Measurements from ENCODE around the gene COL4A4. TPM values are rescaled to one million over a fixed set of nuclear protein-coding genes. Genes with fewer than 3 reads are reported as not detected.

COL4A4 gene
- total RNA-seq, 6 experiments from 2014 or later: 0.02 to 0.11 (median 0.03) TPM; not detected in 3

DNA sequence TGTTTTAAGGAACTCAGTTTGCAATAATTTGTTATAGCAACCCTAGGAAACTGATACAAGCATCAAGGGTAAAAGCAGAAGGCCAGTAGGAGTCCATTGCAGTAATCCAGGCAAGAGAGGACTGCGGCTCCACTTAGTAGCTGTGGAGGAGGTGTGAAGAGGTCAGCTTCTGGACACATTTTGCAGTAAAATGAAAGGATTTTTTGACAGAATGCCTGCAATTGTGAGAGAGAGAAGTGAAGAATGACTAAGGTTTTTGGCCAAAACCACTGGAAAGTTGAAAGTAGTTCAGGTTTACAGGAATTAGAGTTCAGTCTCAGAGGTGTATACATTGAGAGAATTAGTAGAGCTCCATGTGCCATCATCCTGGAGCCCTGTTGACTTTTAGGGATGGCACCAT lies 198.6 kb downstream of the COL4A4 start:
- H3K36me3 Mint-ChIP-seq (ENCODE audit: low read depth): no peaks in the 10 kb centered on the region
- H3K4me1 Mint-ChIP-seq (ENCODE audit: low read depth): peaks cover 31% of the 10 kb centered on the region
- H3K27me3 Mint-ChIP-seq (ENCODE audit: insufficient read depth): no peaks in the 10 kb centered on the region
- TF ChIP-seq, protein P1, sequence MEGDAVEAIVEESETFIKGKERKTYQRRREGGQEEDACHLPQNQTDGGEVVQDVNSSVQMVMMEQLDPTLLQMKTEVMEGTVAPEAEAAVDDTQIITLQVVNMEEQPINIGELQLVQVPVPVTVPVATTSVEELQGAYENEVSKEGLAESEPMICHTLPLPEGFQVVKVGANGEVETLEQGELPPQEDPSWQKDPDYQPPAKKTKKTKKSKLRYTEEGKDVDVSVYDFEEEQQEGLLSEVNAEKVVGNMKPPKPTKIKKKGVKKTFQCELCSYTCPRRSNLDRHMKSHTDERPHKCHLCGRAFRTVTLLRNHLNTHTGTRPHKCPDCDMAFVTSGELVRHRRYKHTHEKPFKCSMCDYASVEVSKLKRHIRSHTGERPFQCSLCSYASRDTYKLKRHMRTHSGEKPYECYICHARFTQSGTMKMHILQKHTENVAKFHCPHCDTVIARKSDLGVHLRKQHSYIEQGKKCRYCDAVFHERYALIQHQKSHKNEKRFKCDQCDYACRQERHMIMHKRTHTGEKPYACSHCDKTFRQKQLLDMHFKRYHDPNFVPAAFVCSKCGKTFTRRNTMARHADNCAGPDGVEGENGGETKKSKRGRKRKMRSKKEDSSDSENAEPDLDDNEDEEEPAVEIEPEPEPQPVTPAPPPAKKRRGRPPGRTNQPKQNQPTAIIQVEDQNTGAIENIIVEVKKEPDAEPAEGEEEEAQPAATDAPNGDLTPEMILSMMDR (IDR thresholded peaks at IDR 0.05): no peak
- H3K27ac Mint-ChIP-seq: no peak overlapping the region
- no peak for DNase-seq
- H3K4me3 Mint-ChIP-seq: no peak overlapping the region
- H3K9me3 Mint-ChIP-seq: peaks cover under 1% of the 10 kb centered on the region; the same call in 1 of the 2 replicates

DNA sequence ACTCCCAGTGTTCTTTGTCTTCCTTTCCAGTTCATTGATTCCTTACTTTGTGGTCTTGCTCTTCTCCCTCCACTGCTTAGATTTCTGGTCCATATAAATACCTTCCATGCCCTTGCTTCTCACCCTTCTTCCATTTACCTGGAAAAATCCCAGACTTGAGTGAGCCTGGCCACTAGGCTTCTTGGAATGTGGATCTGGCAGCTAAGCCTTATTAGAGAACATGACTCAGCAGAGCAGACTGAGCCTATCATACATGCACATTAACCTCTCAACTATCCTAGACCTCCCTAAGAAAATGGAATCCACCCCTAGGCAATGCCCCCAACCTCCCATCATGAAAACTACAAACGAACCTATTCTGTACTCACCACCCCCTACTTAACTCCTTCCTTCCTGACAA lies 200.5 kb downstream of the COL4A4 start:
- Mint-ChIP-seq H3K4me1 (ENCODE audit: low read depth) (peaks cover 13% of the 10 kb centered on the region), H3K27ac (no peak overlapping the region), H3K4me3 (no peak overlapping the region), H3K27me3 (ENCODE audit: insufficient read depth) (no peaks in the 10 kb centered on the region), H3K36me3 (ENCODE audit: low read depth) (peaks cover 8% of the 10 kb centered on the region), H3K9me3 (peaks cover 6% of the 10 kb centered on the region)
- DNase-seq: peak; percentile 75
- TF ChIP-seq, protein P1 (IDR thresholded peaks at IDR 0.05): peak; percentile 12; the same call in 1 of the 2 replicates

DNA sequence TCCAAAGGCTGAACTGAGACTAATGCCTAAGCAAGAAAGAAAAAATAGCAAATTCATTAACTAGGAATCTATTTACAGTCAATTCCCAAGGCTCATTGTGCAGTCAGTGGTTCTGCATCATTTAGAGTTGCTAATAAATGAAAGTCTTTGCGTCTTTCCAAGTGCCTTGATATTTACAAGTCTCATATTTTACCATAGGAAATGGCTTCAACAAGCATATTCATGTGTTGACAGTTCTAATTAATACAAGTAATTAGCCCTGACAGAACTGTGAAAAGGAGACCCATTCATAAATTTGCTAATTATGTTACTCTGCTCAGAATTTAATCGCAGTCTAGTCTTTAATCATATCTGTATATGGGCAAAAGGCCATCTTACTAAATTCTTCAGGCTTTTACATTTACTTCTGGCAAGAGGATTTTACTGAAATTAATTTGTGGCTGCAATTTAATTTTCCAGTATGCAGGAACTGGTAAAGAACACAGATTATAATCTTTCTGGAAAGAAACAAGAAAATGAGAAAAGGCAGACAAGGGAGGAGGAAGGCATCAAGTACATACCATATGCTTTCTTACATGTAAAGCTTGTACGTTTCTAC lies 201.7 kb downstream of the COL4A4 start:
- Mint-ChIP-seq H3K4me1 (ENCODE audit: low read depth) (peaks cover under 1% of the 10 kb centered on the region; the same call in 1 of the 2 replicates), H3K27me3 (ENCODE audit: insufficient read depth) (no peaks in the 10 kb centered on the region), H3K36me3 (ENCODE audit: low read depth) (peaks cover 19% of the 10 kb centered on the region), H3K4me3 (no peak overlapping the region), H3K9me3 (peaks cover 6% of the 10 kb centered on the region), H3K27ac (no peak overlapping the region)
- no peak for DNase-seq
- TF ChIP-seq, protein P1 (IDR thresholded peaks at IDR 0.05): no peak

DNA sequence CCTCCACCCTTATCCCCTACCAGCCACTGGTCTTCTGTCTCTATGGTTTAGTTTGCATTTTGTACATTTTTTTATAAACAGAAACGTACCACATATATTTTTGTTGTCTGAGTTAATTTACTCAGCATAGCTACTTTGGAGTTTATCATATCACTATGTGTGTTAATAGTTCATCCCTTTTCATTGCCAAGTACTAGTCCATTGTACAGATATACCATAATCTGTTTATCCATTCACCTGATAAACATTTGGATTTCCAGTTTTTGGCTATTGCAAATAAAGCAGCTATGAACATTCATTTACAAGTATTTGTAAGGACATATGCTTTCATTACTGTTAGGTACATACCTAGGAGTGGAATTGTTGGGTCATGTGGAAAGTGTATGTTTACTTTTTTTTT lies 204.6 kb downstream of the COL4A4 start:
- Mint-ChIP-seq H3K27ac (no peak overlapping the region), H3K4me3 (no peak overlapping the region), H3K36me3 (ENCODE audit: low read depth) (peaks cover 21% of the 10 kb centered on the region), H3K27me3 (ENCODE audit: insufficient read depth) (no peaks in the 10 kb centered on the region; the same call in 1 of the 2 replicates), H3K4me1 (ENCODE audit: low read depth) (peaks cover 8% of the 10 kb centered on the region), H3K9me3 (peaks cover 6% of the 10 kb centered on the region)
- DNase-seq: no peak
- TF ChIP-seq, protein P1 (IDR thresholded peaks at IDR 0.05): no peak

DNA sequence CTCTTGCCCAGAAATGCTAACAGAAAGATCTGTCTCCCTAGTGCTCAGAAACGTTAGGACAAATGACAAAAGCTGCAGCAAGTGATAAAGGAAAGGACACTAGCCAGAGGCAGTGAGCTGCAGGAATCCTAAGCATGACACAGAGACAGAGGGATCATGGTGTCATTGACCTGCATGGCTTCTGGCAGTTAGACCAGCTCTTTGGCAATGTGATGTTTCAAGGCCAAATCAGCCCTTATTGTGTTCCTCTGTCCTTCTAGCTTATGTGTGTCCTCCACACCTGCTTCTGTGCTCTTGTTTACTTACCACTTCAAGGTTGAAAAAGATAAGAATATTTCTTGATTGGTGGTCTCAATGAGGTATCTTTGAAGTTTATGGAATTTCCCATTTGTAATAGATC lies 207.3 kb downstream of the COL4A4 start:
- TF ChIP-seq, protein P1 (IDR thresholded peaks at IDR 0.05): no peak
- peaks cover 28% of the 10 kb centered on the region for H3K36me3 Mint-ChIP-seq (ENCODE audit: low read depth)
- peaks cover 6% of the 10 kb centered on the region for H3K9me3 Mint-ChIP-seq
- no peak overlapping the region for H3K27ac Mint-ChIP-seq
- no peak overlapping the region for H3K4me3 Mint-ChIP-seq
- peaks cover 8% of the 10 kb centered on the region for H3K4me1 Mint-ChIP-seq (ENCODE audit: low read depth)
- H3K27me3 Mint-ChIP-seq (ENCODE audit: insufficient read depth): peaks cover 2% of the 10 kb centered on the region; the same call in 1 of the 2 replicates
- no peak for DNase-seq

Measured in HFFc6 (cell line).